Pulmonary artery endothelial cell (primary cell): ENCODE measurements around the gene ASPG. TPM values are rescaled to one million over a fixed set of nuclear protein-coding genes. Genes with fewer than 3 reads are reported as not detected.

ENCODE experiments used
- DNase-seq: peaks from one replicate; pipeline ENCODE4 v3.0.0-alpha.2; 2011; ENCODE audit warnings: low read depth, low spot score
- total RNA-seq: library from RNA; depleted of rRNA; stranded (reverse); fragments of >200 nt; gene quantifications from 2 replicates; pipeline ENCODE4 v1.2.3, GENCODE V29; 2014

The ASPG gene
- total RNA-seq, result not detected in 2 replicates

- DNase-seq, result no peak
Measured at GRCh38 chr14:104085032-104085888, at the start of gene ASPG. TSS of gene ASPG (plus strand) at chr14:104085700. CDS start at chr14:104085771, 71 bp downstream.

- no peak for DNase-seq
Measured at GRCh38 chr14:104036212-104036611, 49.3 kb upstream of the ASPG start.

GRCh38 chr14:104037074-104037473 lies 48.4 kb upstream of the ASPG start:
- DNase-seq, result no peak

- DNase-seq, result no peak
Measured at GRCh38 chr14:104037903-104038302, 47.6 kb upstream of the ASPG start.

GRCh38 chr14:104039214-104039613 lies 46.3 kb upstream of the ASPG start:
- no peak for DNase-seq

- no peak for DNase-seq
Measured at GRCh38 chr14:104040539-104040938, 45.0 kb upstream of the ASPG start.

GRCh38 chr14:104041430-104042104 lies 43.9 kb upstream of the ASPG start:
- no peak for DNase-seq

- DNase-seq, result no peak
Measured at GRCh38 chr14:104044016-104044415, 41.5 kb upstream of the ASPG start.

GRCh38 chr14:104047761-104048160 lies 37.7 kb upstream of the ASPG start:
- no peak for DNase-seq

- no peak for DNase-seq
Measured at GRCh38 chr14:104048758-104049507, 36.6 kb upstream of the ASPG start.

GRCh38 chr14:104049576-104050240 lies 35.8 kb upstream of the ASPG start:
- no peak for DNase-seq

GRCh38 chr14:104051092-104051813 lies 34.2 kb upstream of the ASPG start:
- no peak for DNase-seq

- no peak for DNase-seq
Measured at GRCh38 chr14:104054222-104054905, 31.1 kb upstream of the ASPG start.

GRCh38 chr14:104062281-104062680 lies 23.2 kb upstream of the ASPG start:
- DNase-seq, result no peak

- DNase-seq, result no peak
Measured at GRCh38 chr14:104064003-104064402, 21.5 kb upstream of the ASPG start.

- DNase-seq, result no peak
Measured at GRCh38 chr14:104066279-104066678, 19.2 kb upstream of the ASPG start.

- no peak for DNase-seq
Measured at GRCh38 chr14:104066719-104067295, 18.7 kb upstream of the ASPG start.

GRCh38 chr14:104069541-104069940 lies 16.0 kb upstream of the ASPG start:
- DNase-seq, result no peak

- DNase-seq, result no peak
Measured at GRCh38 chr14:104072586-104072985, 12.9 kb upstream of the ASPG start.

GRCh38 chr14:104073764-104074163 lies 11.7 kb upstream of the ASPG start:
- no peak for DNase-seq
